Hepatocyte (in vitro differentiated cells): ENCODE data around the gene MRPS27. TPM values are rescaled to one million over a fixed set of nuclear protein-coding genes. Genes with fewer than 3 reads are reported as not detected.

Source experiments
- DNase-seq: peaks from one replicate; pipeline ENCODE4 v3.0.0-alpha.2; 2016; ENCODE audit warnings: low spot score
- H2AFZ ChIP-seq: fragments of 200-600 bp; sonication (generic); 2 replicates; pipeline ENCODE4 v1.6.0; 2016; ENCODE audit warnings: antibody characterized with exemption, mild to moderate bottlenecking
- H3K27ac ChIP-seq: fragments of 200-600 bp; sonication (generic); 2 replicates; pipeline ENCODE4 v1.5.1; 2016; ENCODE audit warnings: mild to moderate bottlenecking
- H3K27me3 ChIP-seq: fragments of 200-600 bp; sonication (generic); 2 replicates; pipeline ENCODE4 v1.6.1; 2016
- H3K36me3 ChIP-seq: fragments of 200-600 bp; sonication (generic); replicated peaks from 2 replicates; pipeline ENCODE4 v1.5.1; 2016; ENCODE audit warnings: low read depth; ENCODE audit not compliant: insufficient read depth
- H3K4me1 ChIP-seq: fragments of 200-600 bp; sonication (generic); 2 replicates; pipeline ENCODE4 v1.5.1; 2016; ENCODE audit warnings: mild to moderate bottlenecking, moderate library complexity; ENCODE audit not compliant: insufficient read depth
- H3K4me2 ChIP-seq: fragments of 200-600 bp; sonication (generic); 2 replicates; pipeline ENCODE4 v1.6.0; 2016
- H3K4me3 ChIP-seq: fragments of 200-600 bp; sonication (generic); 2 replicates; pipeline ENCODE4 v1.5.1; 2016; ENCODE audit warnings: mild to moderate bottlenecking
- H3K79me2 ChIP-seq: fragments of 200-600 bp; sonication (generic); 2 replicates; pipeline ENCODE4 v1.6.0; 2017; ENCODE audit warnings: mild to moderate bottlenecking
- H3K9me2 ChIP-seq: fragments of 200-600 bp; sonication (generic); replicated peaks from 2 replicates; pipeline ENCODE4 v1.6.0; 2017; ENCODE audit warnings: mild to moderate bottlenecking; ENCODE audit not compliant: insufficient read depth
- H3K9me3 ChIP-seq: fragments of 200-600 bp; sonication (generic); 2 replicates; pipeline ENCODE4 v1.5.1; 2016; ENCODE audit warnings: low read depth, mild to moderate bottlenecking
- H4K20me1 ChIP-seq: fragments of 200-600 bp; sonication (generic); 2 replicates; pipeline ENCODE4 v1.6.0; 2016; ENCODE audit warnings: mild to moderate bottlenecking; ENCODE audit not compliant: insufficient read depth, poor library complexity, severe bottlenecking
- EZH2 ChIP-seq: fragments of 200-600 bp; sonication (generic); IDR thresholded peaks from 2 replicates; pipeline ENCODE4 v1.6.1; 2016; ENCODE audit warnings: antibody characterized with exemption, mild to moderate bottlenecking, borderline replicate concordance
- EZH2phosphoT487 ChIP-seq: fragments of 200-600 bp; sonication (generic); IDR thresholded peaks from one replicate; pipeline ENCODE4 v1.6.1; 2018; ENCODE audit warnings: antibody characterized with exemption, mild to moderate bottlenecking, low read depth, moderate library complexity; ENCODE audit not compliant: unreplicated experiment, severe bottlenecking
- WGBS: methylation state at CpG from one replicate; pipeline ENCODE4 v1.1.6; 2016; ENCODE audit warnings: low lambda C conversion rate; ENCODE audit errors: missing lambda C conversion rate; 5-methylcytosine and 5-hydroxymethylcytosine counted together
- polyA plus RNA-seq: library from polyadenylated mRNA; unstranded; fragments of >200 nt; fragmentation: Nextera tagmentation; extraction: Ambion mirVana; gene quantifications from 2 replicates; pipeline ENCODE4 v1.2.1, GENCODE V29; 2016
- total RNA-seq: library from RNA; depleted of rRNA; stranded (reverse); fragments of >200 nt; gene quantifications from 2 replicates; pipeline ENCODE4 v1.2.3, GENCODE V29; 2014
- TF ChIP-seq, protein P1 (sequence below): fragments of 200-600 bp; sonication (generic); IDR thresholded peaks from 2 replicates; pipeline ENCODE4 v1.5.1; 2016; ENCODE audit warnings: antibody characterized with exemption, mild to moderate bottlenecking; ENCODE audit not compliant: poor library complexity

Gene MRPS27
- total and polyA plus RNA-seq, 2 experiments from 2014 or later = 35.6 to 63.5 TPM

DNA sequence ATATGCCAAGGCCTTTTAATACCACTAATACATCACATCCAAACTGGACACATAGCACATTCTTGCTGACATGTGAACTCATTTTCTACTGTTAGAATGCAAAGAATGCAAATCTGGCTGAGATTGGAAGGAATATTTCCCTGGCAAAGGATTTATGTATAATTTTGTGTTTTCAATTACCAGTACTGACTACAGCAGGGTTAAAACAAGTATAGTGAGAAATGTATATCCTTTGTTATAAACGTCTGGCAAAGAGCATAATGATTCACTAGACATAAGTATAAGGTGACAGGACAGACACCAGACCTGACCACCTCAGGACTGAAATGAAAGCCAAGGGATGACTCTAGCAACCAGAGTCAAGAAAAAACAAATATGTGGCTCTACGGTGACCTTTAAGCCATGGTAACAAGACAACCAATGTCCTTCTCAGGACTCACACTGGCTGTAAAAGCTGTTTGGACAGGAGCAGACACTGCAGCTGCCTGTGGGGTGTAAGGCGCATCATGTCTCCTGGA lies 95.0 kb downstream of the MRPS27 start:
- no peaks in the 10 kb centered on the region for H3K9me3 ChIP-seq
- no peak overlapping the region for H3K4me2 ChIP-seq
- no peak for DNase-seq
- H3K27ac ChIP-seq = no peak overlapping the region
- H3K4me1 ChIP-seq = no peaks in the 10 kb centered on the region
- 77% methylated on average over 3 of the region's 3 CpGs for WGBS
- no peaks in the 10 kb centered on the region for H3K27me3 ChIP-seq
- no peaks in the 10 kb centered on the region for H3K9me2 ChIP-seq
- H2AFZ ChIP-seq = no peak overlapping the region
- no peaks in the 10 kb centered on the region for H3K79me2 ChIP-seq
- TF ChIP-seq, protein P1, sequence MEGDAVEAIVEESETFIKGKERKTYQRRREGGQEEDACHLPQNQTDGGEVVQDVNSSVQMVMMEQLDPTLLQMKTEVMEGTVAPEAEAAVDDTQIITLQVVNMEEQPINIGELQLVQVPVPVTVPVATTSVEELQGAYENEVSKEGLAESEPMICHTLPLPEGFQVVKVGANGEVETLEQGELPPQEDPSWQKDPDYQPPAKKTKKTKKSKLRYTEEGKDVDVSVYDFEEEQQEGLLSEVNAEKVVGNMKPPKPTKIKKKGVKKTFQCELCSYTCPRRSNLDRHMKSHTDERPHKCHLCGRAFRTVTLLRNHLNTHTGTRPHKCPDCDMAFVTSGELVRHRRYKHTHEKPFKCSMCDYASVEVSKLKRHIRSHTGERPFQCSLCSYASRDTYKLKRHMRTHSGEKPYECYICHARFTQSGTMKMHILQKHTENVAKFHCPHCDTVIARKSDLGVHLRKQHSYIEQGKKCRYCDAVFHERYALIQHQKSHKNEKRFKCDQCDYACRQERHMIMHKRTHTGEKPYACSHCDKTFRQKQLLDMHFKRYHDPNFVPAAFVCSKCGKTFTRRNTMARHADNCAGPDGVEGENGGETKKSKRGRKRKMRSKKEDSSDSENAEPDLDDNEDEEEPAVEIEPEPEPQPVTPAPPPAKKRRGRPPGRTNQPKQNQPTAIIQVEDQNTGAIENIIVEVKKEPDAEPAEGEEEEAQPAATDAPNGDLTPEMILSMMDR = no peak
- TF ChIP-seq EZH2phosphoT487 (no peak), EZH2 (no peak)
- no peaks in the 10 kb centered on the region for H4K20me1 ChIP-seq
- H3K36me3 ChIP-seq = no peaks in the 10 kb centered on the region
- no peak overlapping the region for H3K4me3 ChIP-seq

DNA sequence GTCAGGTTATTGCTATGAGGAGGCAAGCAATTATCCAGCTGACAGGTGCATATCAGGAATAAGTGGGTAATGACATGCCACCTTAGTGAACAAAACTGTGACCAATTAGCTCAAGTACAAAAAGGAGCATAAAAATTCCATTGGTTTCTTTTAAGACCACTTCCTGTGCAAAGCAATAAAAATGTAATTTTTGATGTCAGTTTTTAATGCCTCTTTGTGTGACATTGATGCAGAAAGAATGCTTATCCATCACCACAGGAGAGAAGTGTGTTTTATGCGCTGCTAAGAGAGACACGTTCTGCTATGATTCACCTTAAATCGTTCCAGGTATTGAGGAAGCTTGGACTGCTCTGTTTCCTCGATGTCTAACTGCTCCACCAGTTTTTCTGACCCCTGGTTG lies 96.7 kb downstream of the MRPS27 start:
- Histone ChIP-seq H3K9me2 (no peaks in the 10 kb centered on the region), H3K36me3 (no peaks in the 10 kb centered on the region), H3K4me3 (no peak overlapping the region), H2AFZ (no peak overlapping the region), H3K4me1 (no peaks in the 10 kb centered on the region), H3K9me3 (no peaks in the 10 kb centered on the region), H3K79me2 (no peaks in the 10 kb centered on the region), H3K27ac (no peak overlapping the region), H3K4me2 (no peak overlapping the region), H3K27me3 (no peaks in the 10 kb centered on the region), H4K20me1 (no peaks in the 10 kb centered on the region)
- WGBS = 93% methylated on average over 4 of the region's 4 CpGs
- TF ChIP-seq EZH2phosphoT487 = no peak
- DNase-seq = no peak

DNA sequence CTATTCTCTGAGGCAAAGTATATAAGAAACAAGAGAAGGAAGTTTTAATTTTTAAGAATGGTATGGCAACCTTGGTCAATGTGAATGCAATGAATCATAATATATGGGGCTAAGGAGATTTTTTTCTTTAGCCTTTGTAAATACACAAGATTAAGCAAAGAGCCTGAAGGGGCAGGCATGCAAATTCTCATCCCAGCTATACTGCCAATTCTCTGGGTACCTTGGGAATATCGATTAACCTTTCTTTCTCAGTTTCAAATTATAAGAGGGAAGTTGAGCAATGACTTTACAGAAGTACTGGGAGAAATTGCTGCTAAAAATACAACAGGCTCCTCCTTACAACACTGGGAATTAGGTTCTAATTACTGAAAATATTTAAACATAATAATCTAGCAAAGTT lies 97.5 kb downstream of the MRPS27 start:
- H3K27ac ChIP-seq = no peak overlapping the region
- no peak for DNase-seq
- TF ChIP-seq EZH2 (no peak), EZH2phosphoT487 (no peak)
- TF ChIP-seq, protein P1 = no peak
- no peak overlapping the region for H2AFZ ChIP-seq
- H3K4me3 ChIP-seq = no peak overlapping the region
- H4K20me1 ChIP-seq = no peaks in the 10 kb centered on the region
- H3K4me2 ChIP-seq = no peak overlapping the region
- H3K9me2 ChIP-seq = no peaks in the 10 kb centered on the region
- 100% methylated on average over 1 of the region's 1 CpG for WGBS
- H3K27me3 ChIP-seq = no peaks in the 10 kb centered on the region
- H3K4me1 ChIP-seq = no peaks in the 10 kb centered on the region
- no peaks in the 10 kb centered on the region for H3K36me3 ChIP-seq
- no peaks in the 10 kb centered on the region for H3K9me3 ChIP-seq
- H3K79me2 ChIP-seq = no peaks in the 10 kb centered on the region

DNA sequence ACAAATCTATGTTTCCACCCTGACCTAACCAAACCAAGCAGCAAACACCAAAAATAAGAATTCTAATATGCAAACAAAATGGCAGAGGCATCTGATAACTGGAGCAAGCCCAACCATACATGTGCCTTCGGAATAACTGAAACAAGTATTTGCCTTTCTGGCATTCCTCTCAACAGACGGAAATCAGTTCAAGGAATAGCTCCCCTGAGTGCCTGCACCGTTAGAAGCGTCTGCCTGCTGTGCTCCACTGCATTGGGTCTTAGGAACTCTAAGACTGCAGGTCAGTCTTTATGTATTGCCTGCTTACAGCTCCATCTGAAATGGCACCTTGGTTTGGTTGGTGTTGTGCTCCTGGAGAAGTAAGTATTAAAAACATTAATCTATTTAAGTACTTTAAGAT lies 98.5 kb downstream of the MRPS27 start:
- no peaks in the 10 kb centered on the region for H3K79me2 ChIP-seq
- no peaks in the 10 kb centered on the region for H3K27me3 ChIP-seq
- no peaks in the 10 kb centered on the region for H4K20me1 ChIP-seq
- no peak for DNase-seq
- H3K9me2 ChIP-seq = no peaks in the 10 kb centered on the region
- no peaks in the 10 kb centered on the region for H3K9me3 ChIP-seq
- H2AFZ ChIP-seq = no peak overlapping the region
- H3K4me3 ChIP-seq = no peak overlapping the region
- TF ChIP-seq, protein P1 = no peak
- TF ChIP-seq EZH2phosphoT487 = no peak
- TF ChIP-seq EZH2 = no peak
- no peaks in the 10 kb centered on the region for H3K4me1 ChIP-seq
- no peak overlapping the region for H3K27ac ChIP-seq
- H3K36me3 ChIP-seq = no peaks in the 10 kb centered on the region
- WGBS = 88% methylated on average over 4 of the region's 4 CpGs
- H3K4me2 ChIP-seq = no peak overlapping the region
